Right atrium auricular region (tissue), 2 donors: ENCODE data around the gene FNDC5. TPM values are rescaled to one million over a fixed set of nuclear protein-coding genes. Genes with fewer than 3 reads are reported as not detected.

Source experiments
- DNase-seq: peaks from one replicate; pipeline ENCODE4 v3.0.0-alpha.2; 2019; ENCODE audit warnings: low spot score
- H3K27ac ChIP-seq, 2 donors: fragments of 200-600 bp; sonication (generic); 1 replicate in 1 of 2; 2 replicates in 1 of 2; pipeline ENCODE4 v1.5.1; 2016 to 2019
- H3K27me3 ChIP-seq, 2 donors: fragments of 200-600 bp; sonication (generic); one replicate each; pipeline versions ENCODE4 v1.5.1 to v1.6.0; 2017 to 2019
- H3K36me3 ChIP-seq: fragments of 200-600 bp; sonication (generic); one replicate; pipeline ENCODE4 v1.5.1; 2016
- H3K4me1 ChIP-seq, 2 donors: fragments of 200-600 bp; sonication (generic); one replicate each; pipeline versions ENCODE4 v1.5.1 to v1.6.0; 2017 to 2019
- H3K4me3 ChIP-seq, 2 donors: fragments of 200-600 bp; sonication (generic); 1 replicate in 1 of 2; 2 replicates in 1 of 2; pipeline ENCODE4 v1.5.1; 2017 to 2019; ENCODE audit warnings: mild to moderate bottlenecking in 1 of 2, moderate library complexity in 1 of 2
- H3K9me3 ChIP-seq, 2 donors: fragments of 200-600 bp; sonication (generic); one replicate each; pipeline ENCODE4 v1.5.1; 2019
- total RNA-seq, 2 donors: library from RNA; depleted of rRNA; stranded (reverse); fragments of >200 nt; gene quantifications; one replicate each; pipeline ENCODE4 v1.1.0, GENCODE V29; 2016
- TF ChIP-seq, protein P1 (sequence below), 2 donors: fragments of 200-600 bp; sonication (generic); IDR thresholded peaks; one replicate each; pipeline ENCODE4 v1.5.1; 2019; ENCODE audit warnings: antibody characterized with exemption in 2 of 2

FNDC5 gene
- total RNA-seq, 2 donors from 2014 or later, result 68.3 to 112 TPM

DNA sequence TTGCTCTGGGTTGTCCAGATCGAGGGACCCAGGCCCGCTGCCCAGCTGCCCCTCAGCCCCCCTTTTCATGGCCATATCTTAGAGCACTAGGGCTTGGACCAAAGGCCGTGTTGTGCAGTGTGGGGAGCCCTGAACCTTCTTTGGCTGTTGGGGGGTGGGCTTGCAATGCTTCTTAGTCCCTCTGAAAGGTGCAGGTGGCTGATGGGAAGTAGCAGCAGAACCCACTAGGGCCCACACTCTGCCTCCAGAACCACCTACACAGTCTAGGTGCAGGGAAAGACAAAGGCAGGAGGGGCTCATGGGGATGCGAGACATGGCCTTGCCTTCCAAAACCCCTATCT is 13.3 kb upstream of the FNDC5 start:
- H3K4me3 ChIP-seq, result no peak overlapping the region
- peaks cover 0 to 19% of the 10 kb centered on the region in 2 donors for H3K27me3 ChIP-seq

DNA sequence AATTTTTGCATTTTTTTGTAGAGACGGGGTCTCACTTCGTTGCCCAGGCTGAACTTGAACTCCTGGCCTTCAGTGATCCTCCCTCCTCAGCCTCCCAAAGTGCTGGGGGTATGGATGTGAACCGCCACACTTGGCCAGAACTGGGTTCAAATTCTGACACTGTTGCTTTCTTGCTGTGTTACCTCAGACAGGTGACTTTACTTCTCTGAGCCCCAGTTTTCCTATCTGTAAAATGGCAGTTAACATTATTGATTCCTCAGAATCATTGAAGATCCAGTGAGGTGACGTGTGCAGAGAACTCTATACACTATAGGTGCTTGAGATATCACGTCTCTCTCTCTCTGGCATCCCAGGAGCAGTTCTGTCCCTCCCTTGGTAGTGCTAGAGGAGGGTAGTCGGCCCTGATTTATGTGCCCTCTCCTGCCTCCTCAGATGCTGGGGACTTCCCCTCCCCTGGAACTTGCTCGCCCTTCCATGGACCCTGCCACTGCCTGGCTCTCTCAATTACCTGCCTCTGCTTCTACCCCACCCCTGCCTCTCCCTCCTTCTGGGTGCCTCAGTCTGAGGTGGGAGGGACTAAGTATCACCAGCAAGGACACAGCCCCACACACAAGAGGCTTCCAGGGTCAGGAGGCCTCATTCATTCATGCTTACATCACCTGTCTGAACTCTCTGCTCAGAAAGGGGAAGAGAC is 12.8 kb upstream of the FNDC5 start:
- no peak for DNase-seq
- TF ChIP-seq, protein P1, sequence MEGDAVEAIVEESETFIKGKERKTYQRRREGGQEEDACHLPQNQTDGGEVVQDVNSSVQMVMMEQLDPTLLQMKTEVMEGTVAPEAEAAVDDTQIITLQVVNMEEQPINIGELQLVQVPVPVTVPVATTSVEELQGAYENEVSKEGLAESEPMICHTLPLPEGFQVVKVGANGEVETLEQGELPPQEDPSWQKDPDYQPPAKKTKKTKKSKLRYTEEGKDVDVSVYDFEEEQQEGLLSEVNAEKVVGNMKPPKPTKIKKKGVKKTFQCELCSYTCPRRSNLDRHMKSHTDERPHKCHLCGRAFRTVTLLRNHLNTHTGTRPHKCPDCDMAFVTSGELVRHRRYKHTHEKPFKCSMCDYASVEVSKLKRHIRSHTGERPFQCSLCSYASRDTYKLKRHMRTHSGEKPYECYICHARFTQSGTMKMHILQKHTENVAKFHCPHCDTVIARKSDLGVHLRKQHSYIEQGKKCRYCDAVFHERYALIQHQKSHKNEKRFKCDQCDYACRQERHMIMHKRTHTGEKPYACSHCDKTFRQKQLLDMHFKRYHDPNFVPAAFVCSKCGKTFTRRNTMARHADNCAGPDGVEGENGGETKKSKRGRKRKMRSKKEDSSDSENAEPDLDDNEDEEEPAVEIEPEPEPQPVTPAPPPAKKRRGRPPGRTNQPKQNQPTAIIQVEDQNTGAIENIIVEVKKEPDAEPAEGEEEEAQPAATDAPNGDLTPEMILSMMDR (IDR thresholded peaks at IDR 0.05), result no peak
- Histone ChIP-seq H3K4me1 (peaks cover 0 to 31% of the 10 kb centered on the region in 2 donors), H3K27ac (no peak overlapping the region), H3K36me3 (no peaks in the 10 kb centered on the region), H3K4me3 (no peak overlapping the region), H3K9me3 (no peaks in the 10 kb centered on the region), H3K27me3 (peaks cover 0 to 19% of the 10 kb centered on the region in 2 donors)

More for the DNA sequence above, 13.3 kb upstream of the FNDC5 start:
- H3K4me1 ChIP-seq, result peaks cover 0 to 26% of the 10 kb centered on the region in 2 donors
- TF ChIP-seq, protein P1 (IDR thresholded peaks at IDR 0.05), result no peak
- no peaks in the 10 kb centered on the region for H3K36me3 ChIP-seq
- H3K9me3 ChIP-seq, result no peaks in the 10 kb centered on the region
- no peak overlapping the region for H3K27ac ChIP-seq
- no peak for DNase-seq

DNA sequence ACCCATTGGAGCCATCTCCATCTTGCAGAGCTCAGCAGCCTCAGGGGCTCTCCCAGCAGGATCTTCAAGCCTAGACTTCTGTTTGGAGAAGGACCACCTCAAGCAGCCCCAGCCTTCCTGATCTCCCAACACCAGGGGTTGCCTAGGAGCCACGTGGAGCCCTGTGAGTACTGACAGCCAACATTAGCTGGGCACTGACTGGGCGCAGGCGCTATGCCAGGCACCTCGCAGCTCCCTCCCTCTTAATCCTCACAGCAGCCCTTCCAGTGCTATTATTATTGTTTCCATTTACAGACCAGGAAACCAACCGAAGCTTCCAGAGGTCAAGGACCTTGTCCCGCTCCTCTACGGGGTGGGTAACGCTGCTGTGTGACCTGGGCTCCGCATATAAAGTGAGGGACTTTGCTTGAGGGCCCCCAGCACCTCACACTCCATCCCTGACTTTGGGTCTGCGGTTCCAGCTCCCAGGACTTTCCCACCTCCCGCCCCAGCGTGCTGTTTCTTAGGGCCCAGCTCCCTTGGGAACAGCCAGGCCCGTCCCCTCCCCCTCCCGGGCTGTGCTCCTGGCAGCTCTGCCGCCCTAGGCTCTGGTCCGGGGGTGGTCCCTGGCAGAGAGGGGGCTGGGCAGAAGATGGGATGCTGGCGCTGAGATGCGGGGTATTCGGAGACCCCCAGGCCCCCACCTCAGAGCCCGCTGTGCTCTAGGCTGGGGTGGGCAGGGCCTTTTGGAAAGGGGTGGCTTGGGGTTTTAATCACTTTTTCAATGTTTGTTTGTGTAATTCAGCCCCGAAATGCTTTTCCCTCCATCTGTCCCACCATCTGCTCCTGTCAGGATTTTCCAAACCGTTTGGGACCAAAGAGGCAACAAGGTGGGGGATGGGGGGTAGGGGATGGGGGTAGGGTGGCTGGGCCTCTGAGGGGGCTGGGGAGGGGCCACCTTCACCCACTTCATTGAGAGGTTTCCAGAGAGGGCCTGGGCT is 11.4 kb upstream of the FNDC5 start:
- peaks cover 0 to 16% of the 10 kb centered on the region in 2 donors for H3K27me3 ChIP-seq
- H3K4me1 ChIP-seq, result peaks cover 0 to 43% of the 10 kb centered on the region in 2 donors
- no peak for DNase-seq
- H3K27ac ChIP-seq, result peak overlapping the region; percentile 25 to 38
- H3K36me3 ChIP-seq, result no peaks in the 10 kb centered on the region
- H3K9me3 ChIP-seq, result no peaks in the 10 kb centered on the region
- no peak overlapping the region for H3K4me3 ChIP-seq
- TF ChIP-seq, protein P1 (IDR thresholded peaks at IDR 0.05), result no peak

DNA sequence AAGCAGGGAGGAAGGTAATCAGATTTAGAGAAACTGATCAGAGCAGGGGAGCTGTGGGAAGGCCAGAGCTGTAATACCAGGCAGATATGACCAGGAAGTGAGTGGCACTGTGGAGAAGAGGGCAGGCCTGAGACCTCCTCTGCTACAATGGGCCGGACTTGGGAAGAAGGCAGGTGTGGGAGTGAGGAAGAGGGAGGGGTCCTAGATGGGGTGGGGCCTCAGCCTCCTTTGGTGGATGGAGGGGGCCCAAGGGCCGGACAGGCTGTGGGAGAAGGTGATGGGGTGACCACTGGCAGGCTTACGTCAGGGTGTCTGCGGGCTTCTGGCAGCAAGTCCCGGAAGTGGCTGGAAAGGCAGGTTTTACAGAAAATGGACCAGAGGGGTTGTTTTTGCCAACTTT is 10.6 kb upstream of the FNDC5 start:
- no peaks in the 10 kb centered on the region for H3K9me3 ChIP-seq
- no peak for DNase-seq
- no peaks in the 10 kb centered on the region for H3K36me3 ChIP-seq
- H3K4me1 ChIP-seq, result peaks cover 0 to 46% of the 10 kb centered on the region in 2 donors
- H3K27ac ChIP-seq, result peak overlapping the region in 1 of 2 donors; percentile 29
- H3K27me3 ChIP-seq, result peaks cover 0 to 8% of the 10 kb centered on the region in 2 donors
- H3K4me3 ChIP-seq, result no peak overlapping the region
- TF ChIP-seq, protein P1 (IDR thresholded peaks at IDR 0.05), result no peak

DNA sequence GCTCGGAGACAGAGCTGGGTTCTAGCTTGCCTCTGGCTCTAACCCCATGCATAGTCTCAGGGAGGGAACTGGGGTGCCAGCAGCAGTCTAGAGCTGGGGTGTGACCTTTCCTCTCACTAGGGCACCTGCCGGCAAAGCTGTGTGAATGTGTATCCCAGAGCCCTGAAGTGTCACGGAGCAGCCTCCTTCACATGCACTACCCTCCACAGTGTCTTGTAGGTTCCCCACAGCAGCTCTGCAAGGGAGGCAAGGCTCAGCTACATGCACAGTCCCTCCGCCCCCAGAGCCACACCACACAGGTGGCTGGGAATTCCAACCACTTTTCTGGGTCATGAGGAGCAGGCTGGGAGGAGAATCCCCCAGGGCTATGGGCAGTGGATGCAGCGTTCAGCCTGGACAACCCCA is 7.9 kb upstream of the FNDC5 start:
- no peak overlapping the region for H3K27ac ChIP-seq
- no peak overlapping the region for H3K4me3 ChIP-seq
- H3K27me3 ChIP-seq, result no peaks in the 10 kb centered on the region
- H3K36me3 ChIP-seq, result no peaks in the 10 kb centered on the region
- H3K4me1 ChIP-seq, result peaks cover 0 to 42% of the 10 kb centered on the region in 2 donors
- TF ChIP-seq, protein P1 (IDR thresholded peaks at IDR 0.05), result no peak
- DNase-seq, result no peak
- H3K9me3 ChIP-seq, result no peaks in the 10 kb centered on the region
